A549 (cell line): ENCODE results near the gene NMRK1. TPM values are rescaled to one million over a fixed set of nuclear protein-coding genes. Genes with fewer than 3 reads are reported as not detected.

Experiments used
- ATAC-seq, 2 experiments: fragments of 200-7000 bp in 1 of 2; fragments of >200 bp in 1 of 2; cut with Nextera tagmentation in 1 of 2; cut with Tn5 transposase in 1 of 2; 3 replicates each; pipeline versions ENCODE4 v1.8.0 to v1.9.1; 2018 to 2020; ENCODE audit warnings: mild to moderate bottlenecking in 1 of 2, moderate library complexity in 1 of 2
- CTCF ChIA-PET: fragments of 300-600 bp; sonication (Branson Sonifier 250); formaldehyde crosslinking; extraction: SDS; loops from one replicate; lab custom pipeline; 2021; ENCODE audit warnings: antibody characterized with exemption, inconsistent platforms; lab: Yijun Ruan, JAX
- POLR2A ChIA-PET: fragments of 350-600 bp; formaldehyde crosslinking; extraction: SDS; loops from one replicate; lab custom pipeline; 2021; ENCODE audit warnings: antibody characterized with exemption, inconsistent platforms; lab: Yijun Ruan, JAX
- DNase-seq, 2 experiments: peaks; one replicate each; pipeline versions ENCODE4 v3.0.0 to v3.0.0-alpha.2; 2011 to 2016; ENCODE audit warnings: low read depth in 1 of 2, low spot score in 1 of 2
- FAIRE-seq: peaks from 2 replicates; lab custom pipeline; 2011; peaks lifted over from hg19 to GRCh38; lab: Jason Lieb, UNC
- H3K27ac ChIP-seq, 2 experiments: fragments of >200 bp; sonication (Bioruptor Twin); formaldehyde crosslinking; 3 replicates each; pipeline ENCODE4 v1.5.1; 2016 to 2017
- H3K4me1 ChIP-seq: fragments of >200 bp; sonication (Bioruptor Twin); formaldehyde crosslinking; 3 replicates; pipeline ENCODE4 v1.6.1; 2016
- H3K4me2 ChIP-seq: fragments of >200 bp; sonication (Bioruptor Twin); formaldehyde crosslinking; 3 replicates; pipeline ENCODE4 v1.6.1; 2016
- H3K4me3 ChIP-seq: fragments of >200 bp; sonication (Bioruptor Twin); formaldehyde crosslinking; 3 replicates; pipeline ENCODE4 v1.5.1; 2016
- H3K9me3 ChIP-seq: fragments of >200 bp; sonication (Bioruptor Twin); formaldehyde crosslinking; 3 replicates; pipeline ENCODE4 v1.6.1; 2016
- BHLHE40 ChIP-seq: IDR thresholded peaks from 2 replicates; pipeline ENCODE4 v1.6.1; 2012; ENCODE audit warnings: low read depth, low read length, inconsistent platforms
- CHD2 ChIP-seq: fragments of 150-350 bp; IDR thresholded peaks from 2 replicates; pipeline ENCODE4 v1.6.1; 2014; ENCODE audit warnings: low read length; ENCODE audit not compliant: partially characterized antibody
- CHD4 ChIP-seq: fragments of 200-600 bp; sonication (generic); IDR thresholded peaks from 2 replicates; pipeline ENCODE4 v1.6.1; 2016; ENCODE audit warnings: antibody characterized with exemption, mild to moderate bottlenecking, borderline replicate concordance
- EHF ChIP-seq: fragments of 250-450 bp; sonication (Bioruptor Pico); IDR thresholded peaks from 2 replicates; pipeline ENCODE4 v1.5.0; 2020; ENCODE audit warnings: mild to moderate bottlenecking
- ESRRA ChIP-seq: fragments of 150-350 bp; IDR thresholded peaks from 2 replicates; pipeline ENCODE4 v1.6.1; 2014; ENCODE audit warnings: mild to moderate bottlenecking, low read length, borderline replicate concordance
- HOXA7 ChIP-seq: fragments of 250-450 bp; sonication (Bioruptor Pico); IDR thresholded peaks from 2 replicates; pipeline ENCODE4 v1.5.0; 2020; ENCODE audit warnings: mild to moderate bottlenecking, moderate library complexity
- HOXB13 ChIP-seq: fragments of 250-450 bp; sonication (Bioruptor Pico); IDR thresholded peaks from 2 replicates; pipeline ENCODE4 v1.5.0; 2020; ENCODE audit warnings: low read depth, mild to moderate bottlenecking, moderate library complexity
- HOXB5 ChIP-seq: fragments of 250-450 bp; sonication (Bioruptor Pico); IDR thresholded peaks from 2 replicates; pipeline ENCODE4 v1.5.0; 2020; ENCODE audit warnings: mild to moderate bottlenecking, moderate library complexity
- JUN ChIP-seq, 2 experiments: fragments of >200 bp; sonication (Bioruptor Twin); formaldehyde crosslinking; IDR thresholded peaks; 2 replicates in 1 of 2; 3 replicates in 1 of 2; pipeline ENCODE4 v1.6.1; 2016 to 2017
- MAFK ChIP-seq: fragments of 450-650 bp; IDR thresholded peaks from 2 replicates; pipeline ENCODE4 v1.6.1; 2014; ENCODE audit not compliant: partially characterized antibody
- NPAS2 ChIP-seq: fragments of 250-450 bp; sonication (Bioruptor Pico); IDR thresholded peaks from 2 replicates; pipeline ENCODE4 v1.8.0; 2022; ENCODE audit warnings: mild to moderate bottlenecking, moderate library complexity, borderline replicate concordance
- PHF8 ChIP-seq: fragments of 200-600 bp; sonication (generic); IDR thresholded peaks from 2 replicates; pipeline ENCODE4 v1.6.1; 2016; ENCODE audit warnings: low read depth, mild to moderate bottlenecking, antibody characterized with exemption, moderate library complexity, borderline replicate concordance
- POLR2A ChIP-seq: IDR thresholded peaks from 2 replicates; pipeline ENCODE4 v1.6.1; 2012; ENCODE audit warnings: mild to moderate bottlenecking, low read length
- POLR2AphosphoS2 ChIP-seq: conservative IDR thresholded peaks from 2 replicates; pipeline ENCODE4 v1.6.1; 2012; ENCODE audit warnings: low read length, improper control_type of control experiment, inconsistent platforms
- RARB ChIP-seq: fragments of 250-450 bp; sonication (Bioruptor Pico); IDR thresholded peaks from 2 replicates; pipeline ENCODE4 v1.8.0; 2021; ENCODE audit warnings: mild to moderate bottlenecking, moderate library complexity
- RNF2 ChIP-seq: fragments of 200-600 bp; sonication (generic); IDR thresholded peaks from 2 replicates; pipeline ENCODE4 v1.6.1; 2016; ENCODE audit warnings: low read depth, mild to moderate bottlenecking, antibody characterized with exemption, moderate library complexity, borderline replicate concordance
- SMC3 ChIP-seq: fragments of >200 bp; sonication (Bioruptor Twin); formaldehyde crosslinking; IDR thresholded peaks from 3 replicates; pipeline ENCODE4 v1.6.1; 2018; ENCODE audit warnings: inconsistent platforms
- SREBF2 ChIP-seq: fragments of 450-650 bp; IDR thresholded peaks from 2 replicates; pipeline ENCODE4 v1.6.1; 2014; ENCODE audit warnings: mild to moderate bottlenecking, moderate library complexity
- TFCP2L1 ChIP-seq: fragments of 250-450 bp; sonication (Bioruptor Pico); IDR thresholded peaks from 2 replicates; pipeline ENCODE4 v1.5.0; 2021; ENCODE audit warnings: mild to moderate bottlenecking
- ZFP36 ChIP-seq: fragments of 450-650 bp; IDR thresholded peaks from 2 replicates; pipeline ENCODE4 v1.6.1; 2014; ENCODE audit warnings: borderline replicate concordance; ENCODE audit not compliant: partially characterized antibody
- ZNF302 ChIP-seq: fragments of 250-450 bp; sonication (Bioruptor Pico); IDR thresholded peaks from 2 replicates; pipeline ENCODE4 v1.9.0; 2021; ENCODE audit warnings: inconsistent platforms, mild to moderate bottlenecking, moderate library complexity
- WGBS: methylation state at CpG from one replicate; pipeline ENCODE4 v1.1.6; 2017; ENCODE audit errors: missing lambda C conversion rate; 5-methylcytosine and 5-hydroxymethylcytosine counted together
- polyA plus RNA-seq, 4 experiments: library from polyadenylated mRNA; depleted of rRNA in 3 of 4; stranded (reverse); fragments of >200 nt; fragmentation: RNase III in 1 of 4; extraction: RNeasy Plus Mini Kit Qiagen cat#74134 plus additional on column Dnase treatment in 1 of 4; gene quantifications; 2 replicates in 3 of 4; 3 replicates in 1 of 4; pipeline ENCODE4 v1.2.3, GENCODE V29; 2011 to 2017
- TF ChIP-seq, protein P1 (sequence below): fragments of 200-600 bp; sonication (generic); IDR thresholded peaks from 2 replicates; pipeline ENCODE4 v1.6.1; 2016; ENCODE audit warnings: antibody characterized with exemption, mild to moderate bottlenecking, moderate library complexity
- TF ChIP-seq, protein P2 (sequence below): IDR thresholded peaks from 2 replicates; pipeline ENCODE4 v1.6.1; 2012

NMRK1 gene
- polyA plus RNA-seq, 2 of the 4 experiments (the other 2 are of a cell fraction), result 7.6 to 10.5 TPM

GRCh38 chr9:75111019-75111622 is 23.2 kb upstream of the NMRK1 start:
- TF ChIP-seq, protein P1, sequence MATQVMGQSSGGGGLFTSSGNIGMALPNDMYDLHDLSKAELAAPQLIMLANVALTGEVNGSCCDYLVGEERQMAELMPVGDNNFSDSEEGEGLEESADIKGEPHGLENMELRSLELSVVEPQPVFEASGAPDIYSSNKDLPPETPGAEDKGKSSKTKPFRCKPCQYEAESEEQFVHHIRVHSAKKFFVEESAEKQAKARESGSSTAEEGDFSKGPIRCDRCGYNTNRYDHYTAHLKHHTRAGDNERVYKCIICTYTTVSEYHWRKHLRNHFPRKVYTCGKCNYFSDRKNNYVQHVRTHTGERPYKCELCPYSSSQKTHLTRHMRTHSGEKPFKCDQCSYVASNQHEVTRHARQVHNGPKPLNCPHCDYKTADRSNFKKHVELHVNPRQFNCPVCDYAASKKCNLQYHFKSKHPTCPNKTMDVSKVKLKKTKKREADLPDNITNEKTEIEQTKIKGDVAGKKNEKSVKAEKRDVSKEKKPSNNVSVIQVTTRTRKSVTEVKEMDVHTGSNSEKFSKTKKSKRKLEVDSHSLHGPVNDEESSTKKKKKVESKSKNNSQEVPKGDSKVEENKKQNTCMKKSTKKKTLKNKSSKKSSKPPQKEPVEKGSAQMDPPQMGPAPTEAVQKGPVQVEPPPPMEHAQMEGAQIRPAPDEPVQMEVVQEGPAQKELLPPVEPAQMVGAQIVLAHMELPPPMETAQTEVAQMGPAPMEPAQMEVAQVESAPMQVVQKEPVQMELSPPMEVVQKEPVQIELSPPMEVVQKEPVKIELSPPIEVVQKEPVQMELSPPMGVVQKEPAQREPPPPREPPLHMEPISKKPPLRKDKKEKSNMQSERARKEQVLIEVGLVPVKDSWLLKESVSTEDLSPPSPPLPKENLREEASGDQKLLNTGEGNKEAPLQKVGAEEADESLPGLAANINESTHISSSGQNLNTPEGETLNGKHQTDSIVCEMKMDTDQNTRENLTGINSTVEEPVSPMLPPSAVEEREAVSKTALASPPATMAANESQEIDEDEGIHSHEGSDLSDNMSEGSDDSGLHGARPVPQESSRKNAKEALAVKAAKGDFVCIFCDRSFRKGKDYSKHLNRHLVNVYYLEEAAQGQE, result no peak
- no peak overlapping the region for H3K27ac ChIP-seq
- H3K4me1 ChIP-seq, result no peaks in the 10 kb centered on the region
- no peaks in the 10 kb centered on the region for H3K9me3 ChIP-seq
- WGBS, result 61% methylated on average over 5 of the region's 5 CpGs
- FAIRE-seq (no peak), ATAC-seq (no peak; a peak in 2 of 6 replicates), DNase-seq (no peak)
- H3K4me2 ChIP-seq, result no peak overlapping the region
- CTCF ChIA-PET, result no interaction called here
- H3K4me3 ChIP-seq, result no peak overlapping the region
- POLR2A ChIA-PET, result no interaction called here

DNA sequence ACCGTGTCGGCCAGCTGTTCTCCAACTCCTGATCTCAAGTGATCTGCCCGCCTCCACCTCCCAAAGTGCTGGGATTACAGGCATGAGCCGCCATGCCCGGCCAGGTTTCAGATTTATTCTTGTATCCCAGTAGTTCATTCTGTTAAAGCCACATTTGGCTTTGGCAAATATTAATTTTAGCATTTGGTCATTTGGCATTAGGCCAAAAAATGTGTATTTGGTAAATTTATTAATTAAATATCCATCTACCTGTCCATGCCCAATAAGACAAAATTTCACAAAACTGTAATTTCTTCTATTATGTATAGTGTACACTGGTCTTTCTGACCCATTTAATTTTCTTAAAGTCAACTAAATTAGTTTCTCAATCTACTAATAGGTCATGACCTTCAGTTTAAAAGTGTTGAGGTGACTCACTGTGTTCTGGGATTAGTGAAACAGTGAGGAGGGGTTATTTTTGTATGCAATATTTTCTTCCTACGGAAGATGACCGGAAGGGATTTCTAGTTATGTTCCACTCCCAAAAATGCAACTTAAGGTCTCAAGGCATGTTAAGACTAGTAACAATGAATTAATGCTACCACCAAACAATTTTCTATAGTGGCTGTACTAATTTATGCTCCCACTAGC is 21.4 kb upstream of the NMRK1 start:
- no peak for ATAC-seq
- no peak for FAIRE-seq
- ChIA-PET POLR2A (no interaction called here), CTCF (no interaction called here)
- H3K4me3 ChIP-seq, result no peak overlapping the region
- no peak for DNase-seq
- no peak overlapping the region for H3K27ac ChIP-seq
- no peak overlapping the region for H3K4me2 ChIP-seq
- no peaks in the 10 kb centered on the region for H3K9me3 ChIP-seq
- WGBS, result 93% methylated on average over 7 of the region's 7 CpGs
- TF ChIP-seq CHD4, result no peak
- TF ChIP-seq RNF2, result no peak
- no peaks in the 10 kb centered on the region for H3K4me1 ChIP-seq

- DNase-seq (no peak), ATAC-seq (no peak), FAIRE-seq (no peak)
- Histone ChIP-seq H3K27ac (no peak overlapping the region), H3K9me3 (no peaks in the 10 kb centered on the region), H3K4me2 (no peak overlapping the region), H3K4me1 (no peaks in the 10 kb centered on the region), H3K4me3 (no peak overlapping the region)
- CTCF ChIA-PET, result no interaction called here
- TF ChIP-seq MAFK (no peak), PHF8 (no peak), HOXB13 (CRISPR knock-in tag) (no peak), ZFP36 (no peak), RARB (CRISPR knock-in tag) (no peak), ESRRA (no peak), POLR2A (no peak), SMC3 (no peak), ZNF302 (CRISPR knock-in tag) (no peak), HOXB5 (CRISPR knock-in tag) (no peak), JUN (IDR thresholded peaks at IDR 0.05) (no peak), HOXA7 (no peak), BHLHE40 (no peak), TFCP2L1 (no peak), CHD2 (no peak), SREBF2 (no peak), POLR2AphosphoS2 (no peak), EHF (no peak), NPAS2 (CRISPR knock-in tag) (no peak)
- TF ChIP-seq, protein P2, sequence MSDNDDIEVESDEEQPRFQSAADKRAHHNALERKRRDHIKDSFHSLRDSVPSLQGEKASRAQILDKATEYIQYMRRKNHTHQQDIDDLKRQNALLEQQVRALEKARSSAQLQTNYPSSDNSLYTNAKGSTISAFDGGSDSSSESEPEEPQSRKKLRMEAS, result no peak
- POLR2A ChIA-PET, result no interaction called here
- WGBS, result 88% methylated on average over 4 of the region's 4 CpGs
Measured at GRCh38 chr9:75108571-75108970, 20.6 kb upstream of the NMRK1 start.
